Right lobe of liver (tissue), 4 donors: ENCODE data around the gene TMEM154.

Source experiments
- POLR2A ChIP-seq: fragments of 450-650 bp; IDR thresholded peaks from one replicate; pipeline ENCODE4 v1.6.1; 2017; ENCODE audit warnings: antibody characterized with exemption, mild to moderate bottlenecking
- TF ChIP-seq, protein P1 (sequence below), 4 donors: fragments of 200-600 bp in 3 of 4; fragments of 450-650 bp in 1 of 4; IDR thresholded peaks; one replicate each; pipeline versions ENCODE4 v1.5.1 to v1.8.0; 2016 to 2022; ENCODE audit warnings: antibody characterized with exemption in 4 of 4, mild to moderate bottlenecking in 2 of 4
- donor health status: DM: no; HTN: no; CAD: no.
- donor health status: DM: no; HTN: no; CAD: no.
- donor health status: DM: no; HTN: yes; CAD: no.

DNA sequence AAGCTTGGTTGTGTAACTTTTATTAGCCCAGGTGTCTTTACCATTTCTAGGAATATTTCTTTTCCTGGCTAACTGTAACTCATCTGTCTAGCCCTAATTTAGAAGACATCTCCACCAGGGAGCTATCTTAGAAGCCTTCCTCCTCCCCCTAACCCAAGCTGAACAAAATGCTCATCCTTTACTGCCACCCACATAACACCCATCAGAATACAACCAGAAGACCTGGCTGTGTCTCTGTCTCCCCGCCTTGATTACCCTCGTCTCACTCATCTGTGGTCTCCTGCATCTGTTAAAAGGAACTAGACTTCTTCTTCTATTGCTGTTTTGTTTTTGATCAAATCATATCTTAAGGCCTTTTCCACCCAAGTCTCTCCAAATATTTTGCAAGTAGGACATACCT lies 4.8 kb upstream of the TMEM154 start:
- no peak for TF ChIP-seq POLR2A
- TF ChIP-seq, protein P1, sequence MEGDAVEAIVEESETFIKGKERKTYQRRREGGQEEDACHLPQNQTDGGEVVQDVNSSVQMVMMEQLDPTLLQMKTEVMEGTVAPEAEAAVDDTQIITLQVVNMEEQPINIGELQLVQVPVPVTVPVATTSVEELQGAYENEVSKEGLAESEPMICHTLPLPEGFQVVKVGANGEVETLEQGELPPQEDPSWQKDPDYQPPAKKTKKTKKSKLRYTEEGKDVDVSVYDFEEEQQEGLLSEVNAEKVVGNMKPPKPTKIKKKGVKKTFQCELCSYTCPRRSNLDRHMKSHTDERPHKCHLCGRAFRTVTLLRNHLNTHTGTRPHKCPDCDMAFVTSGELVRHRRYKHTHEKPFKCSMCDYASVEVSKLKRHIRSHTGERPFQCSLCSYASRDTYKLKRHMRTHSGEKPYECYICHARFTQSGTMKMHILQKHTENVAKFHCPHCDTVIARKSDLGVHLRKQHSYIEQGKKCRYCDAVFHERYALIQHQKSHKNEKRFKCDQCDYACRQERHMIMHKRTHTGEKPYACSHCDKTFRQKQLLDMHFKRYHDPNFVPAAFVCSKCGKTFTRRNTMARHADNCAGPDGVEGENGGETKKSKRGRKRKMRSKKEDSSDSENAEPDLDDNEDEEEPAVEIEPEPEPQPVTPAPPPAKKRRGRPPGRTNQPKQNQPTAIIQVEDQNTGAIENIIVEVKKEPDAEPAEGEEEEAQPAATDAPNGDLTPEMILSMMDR (IDR thresholded peaks at IDR 0.05) = no peak
